ENCODE results near the gene SNX9.

GRCh38 chr6:157974967-157975366 lies 151.9 kb downstream of the SNX9 start:
- TF ChIP-seq CTCF (IDR thresholded peaks at IDR 0.05) (no peak), POLR2AphosphoS5 (IDR thresholded peaks at IDR 0.05) (no peak)
